ENCODE data around the gene CHST12. TPM values are rescaled to one million over a fixed set of nuclear protein-coding genes. Genes with fewer than 3 reads are reported as not detected.
A peak's percentile ranks its signal among the peaks of the same experiment; 100 is the strongest.

Gene CHST12
- total and polyA plus RNA-seq, 7 donors = 1.2 to 11.9 (median 10.3) TPM

- DNase-seq = no peak
- no peak for TF ChIP-seq EP300 (IDR thresholded peaks at IDR 0.05)
- TF ChIP-seq POLR2AphosphoS5 (IDR thresholded peaks at IDR 0.05) = no peak
- TF ChIP-seq CTCF (IDR thresholded peaks at IDR 0.05) = no peak
- TF ChIP-seq POLR2A (IDR thresholded peaks at IDR 0.05) = no peak
- H3K4me3 ChIP-seq = no peak overlapping the region
- no peaks in the 10 kb centered on the region for H3K36me3 ChIP-seq
- no peaks in the 10 kb centered on the region for H3K27me3 ChIP-seq
- H3K27ac ChIP-seq = no peak overlapping the region
- WGBS, 2 donors = 92% methylated on average over 21 of the region's 21 CpGs
- H3K4me1 ChIP-seq = peaks cover 0 to 10% (median 1%) of the 10 kb centered on the region in 4 donors
- intact Hi-C loops (cut with DNase I) = no loop called here
- H3K9me3 ChIP-seq = no peaks in the 10 kb centered on the region
These were observed 8.8 kb upstream of the CHST12 start for GRCh38 chr7:2394566-2395082.

GRCh38 chr7:2398506-2398905, 4.9 kb upstream of the CHST12 start:
- intact Hi-C loops (cut with DNase I) = no loop called here
- WGBS, 2 donors = 91 to 93% methylated on average over 4 of the region's 4 CpGs
- DNase-seq = no peak

GRCh38 chr7:2399848-2400587, 3.4 kb upstream of the CHST12 start:
- peak; percentile 92 for DNase-seq
- no peak overlapping the region for H3K4me3 ChIP-seq
- H3K9me3 ChIP-seq = no peaks in the 10 kb centered on the region
- peak overlapping the region; percentile 65 to 78 (median 73) for H3K27ac ChIP-seq
- no peak for TF ChIP-seq POLR2A (IDR thresholded peaks at IDR 0.05)
- no peak for TF ChIP-seq CTCF (IDR thresholded peaks at IDR 0.05)
- TF ChIP-seq POLR2AphosphoS5 (IDR thresholded peaks at IDR 0.05) = peak in 2 of 4 donors; percentile 28 to 43
- peaks cover 0 to 27% (median 20%) of the 10 kb centered on the region in 4 donors for H3K4me1 ChIP-seq
- intact Hi-C loops (cut with DNase I) = loop anchor here (5.0 kb wide), 1 partner anchor 157 kb away; the partner anchor contains the start of genes BRAT1 and IQCE
- 13 to 16% methylated on average over 6 of the region's 6 CpGs for WGBS, 2 donors
- no peaks in the 10 kb centered on the region for H3K27me3 ChIP-seq
- H3K36me3 ChIP-seq = no peaks in the 10 kb centered on the region

More at GRCh38 chr7:2398506-2398905, 4.9 kb upstream of the CHST12 start:
- H3K27me3 ChIP-seq = no peaks in the 10 kb centered on the region
- no peaks in the 10 kb centered on the region for H3K36me3 ChIP-seq
- H3K27ac ChIP-seq = no peak overlapping the region
- H3K9me3 ChIP-seq = no peaks in the 10 kb centered on the region
- H3K4me1 ChIP-seq = peaks cover 0 to 19% (median 11%) of the 10 kb centered on the region in 4 donors
- no peak overlapping the region for H3K4me3 ChIP-seq
- TF ChIP-seq EP300 (IDR thresholded peaks at IDR 0.05) (no peak), POLR2AphosphoS5 (IDR thresholded peaks at IDR 0.05) (no peak), CTCF (IDR thresholded peaks at IDR 0.05) (no peak), POLR2A (IDR thresholded peaks at IDR 0.05) (no peak)

- DNase-seq = no peak
These were observed 761 bp upstream of the CHST12 start for GRCh38 chr7:2402687-2403013.

More at GRCh38 chr7:2402687-2403013, 761 bp upstream of the CHST12 start:
- peak overlapping the region in 3 of 4 donors; percentile 85 to 97 (median 90) for H3K4me3 ChIP-seq
- H3K4me1 ChIP-seq = peaks cover 0 to 43% (median 31%) of the 10 kb centered on the region in 4 donors
- intact Hi-C loops (cut with DNase I) = loop anchor here (2.0 to 5.0 kb wide), 2 partner anchors 48 to 155 kb away; partner anchors contain the start of genes BRAT1, EIF3B and IQCE
- H3K27me3 ChIP-seq = no peaks in the 10 kb centered on the region
- no peaks in the 10 kb centered on the region for H3K36me3 ChIP-seq
- H3K9me3 ChIP-seq = no peaks in the 10 kb centered on the region
- 37 to 73% methylated on average over 6 of the region's 6 CpGs for WGBS, 2 donors
- H3K27ac ChIP-seq = peak overlapping the region; percentile 66 to 84 (median 76)
- no peak for TF ChIP-seq POLR2AphosphoS5 (IDR thresholded peaks at IDR 0.05)
- TF ChIP-seq EP300 (IDR thresholded peaks at IDR 0.05) = no peak
- TF ChIP-seq POLR2A (IDR thresholded peaks at IDR 0.05) = no peak
- no peak for TF ChIP-seq CTCF (IDR thresholded peaks at IDR 0.05)
